Chondrocyte (in vitro differentiated cells): ENCODE results near the gene HPN. TPM values are rescaled to one million over a fixed set of nuclear protein-coding genes. Genes with fewer than 3 reads are reported as not detected.
A peak's percentile ranks its signal among the peaks of the same experiment; 100 is the strongest.
"Not testable (repeated sequence)": the region's sequence is repeated elsewhere in the genome, so short reads cannot be mapped to it uniquely, and the experiment has no call there.

Experiments
- DNase-seq: peaks from one replicate; pipeline ENCODE4 v3.0.0; 2021; ENCODE audit warnings: mixed read lengths, low spot score
- H3K27ac Mint-ChIP-seq: one replicate; pipeline ENCODE4 v1.8.0; 2021; ENCODE audit warnings: mild to moderate bottlenecking, moderate library complexity, mixed read lengths; ENCODE audit not compliant: unreplicated experiment
- H3K27me3 Mint-ChIP-seq: 2 replicates; pipeline ENCODE4 v1.8.0; 2021; ENCODE audit warnings: low read depth, mixed read lengths
- H3K36me3 Mint-ChIP-seq: 2 replicates; pipeline ENCODE4 v1.8.0; 2021; ENCODE audit warnings: low read depth, mixed read lengths
- H3K4me1 Mint-ChIP-seq: 2 replicates; pipeline ENCODE4 v1.8.0; 2021; ENCODE audit warnings: low read depth, mild to moderate bottlenecking, mixed read lengths
- H3K4me3 Mint-ChIP-seq: one replicate; pipeline ENCODE4 v1.8.0; 2021; ENCODE audit warnings: mild to moderate bottlenecking, moderate library complexity, mixed read lengths; ENCODE audit not compliant: unreplicated experiment
- H3K9me3 Mint-ChIP-seq: 2 replicates; pipeline ENCODE4 v1.8.0; 2021; ENCODE audit warnings: low read depth, mixed read lengths
- total RNA-seq: library from RNA; stranded (reverse); gene quantifications from 3 replicates; pipeline ENCODE4 v1.2.1, GENCODE V29; 2021
- TF ChIP-seq, protein P1 (sequence below): fragments of 200-600 bp; sonication (generic); IDR thresholded peaks from 2 replicates; pipeline ENCODE4 v1.5.0; 2021; ENCODE audit warnings: antibody characterized with exemption, mild to moderate bottlenecking, moderate library complexity

Gene HPN
- total RNA-seq, 1 donor from 2014 or later: not detected

GRCh38 chr19:34997071-34997617 is 44.4 kb upstream of the HPN start:
- TF ChIP-seq, protein P1, sequence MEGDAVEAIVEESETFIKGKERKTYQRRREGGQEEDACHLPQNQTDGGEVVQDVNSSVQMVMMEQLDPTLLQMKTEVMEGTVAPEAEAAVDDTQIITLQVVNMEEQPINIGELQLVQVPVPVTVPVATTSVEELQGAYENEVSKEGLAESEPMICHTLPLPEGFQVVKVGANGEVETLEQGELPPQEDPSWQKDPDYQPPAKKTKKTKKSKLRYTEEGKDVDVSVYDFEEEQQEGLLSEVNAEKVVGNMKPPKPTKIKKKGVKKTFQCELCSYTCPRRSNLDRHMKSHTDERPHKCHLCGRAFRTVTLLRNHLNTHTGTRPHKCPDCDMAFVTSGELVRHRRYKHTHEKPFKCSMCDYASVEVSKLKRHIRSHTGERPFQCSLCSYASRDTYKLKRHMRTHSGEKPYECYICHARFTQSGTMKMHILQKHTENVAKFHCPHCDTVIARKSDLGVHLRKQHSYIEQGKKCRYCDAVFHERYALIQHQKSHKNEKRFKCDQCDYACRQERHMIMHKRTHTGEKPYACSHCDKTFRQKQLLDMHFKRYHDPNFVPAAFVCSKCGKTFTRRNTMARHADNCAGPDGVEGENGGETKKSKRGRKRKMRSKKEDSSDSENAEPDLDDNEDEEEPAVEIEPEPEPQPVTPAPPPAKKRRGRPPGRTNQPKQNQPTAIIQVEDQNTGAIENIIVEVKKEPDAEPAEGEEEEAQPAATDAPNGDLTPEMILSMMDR: no peak
- no peaks in the 10 kb centered on the region for H3K36me3 Mint-ChIP-seq
- H3K27me3 Mint-ChIP-seq: no peaks in the 10 kb centered on the region
- no peak for DNase-seq
- peaks cover 35% of the 10 kb centered on the region for H3K4me1 Mint-ChIP-seq
- peak overlapping the region; percentile 81 for H3K27ac Mint-ChIP-seq
- H3K4me3 Mint-ChIP-seq: no peak overlapping the region
- H3K9me3 Mint-ChIP-seq: no peaks in the 10 kb centered on the region

DNA sequence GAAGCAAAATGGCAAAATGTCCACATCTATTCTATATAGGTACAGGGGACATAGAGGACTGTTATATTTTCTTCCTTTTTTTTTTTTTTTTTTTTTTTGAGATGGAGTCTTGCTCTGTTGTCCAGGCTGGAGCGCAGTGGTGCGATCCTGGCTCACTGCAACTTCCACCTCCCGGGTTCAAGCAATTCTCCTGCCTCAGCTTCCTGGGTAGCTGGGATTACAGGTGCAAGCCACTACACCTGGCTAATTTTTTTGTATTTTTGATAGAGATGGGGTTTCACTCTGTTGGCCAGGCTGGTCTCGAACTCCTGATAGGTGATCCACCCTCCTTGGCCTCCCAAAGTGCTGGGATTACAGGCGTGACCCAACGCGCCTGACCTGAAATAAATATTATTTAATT is 43.3 kb upstream of the HPN start:
- not testable (repeated sequence) for H3K4me3 Mint-ChIP-seq, H3K27ac Mint-ChIP-seq, H3K36me3 Mint-ChIP-seq, DNase-seq, H3K27me3 Mint-ChIP-seq, H3K9me3 Mint-ChIP-seq
- H3K4me1 Mint-ChIP-seq: peaks cover 45% of the 10 kb centered on the region

DNA sequence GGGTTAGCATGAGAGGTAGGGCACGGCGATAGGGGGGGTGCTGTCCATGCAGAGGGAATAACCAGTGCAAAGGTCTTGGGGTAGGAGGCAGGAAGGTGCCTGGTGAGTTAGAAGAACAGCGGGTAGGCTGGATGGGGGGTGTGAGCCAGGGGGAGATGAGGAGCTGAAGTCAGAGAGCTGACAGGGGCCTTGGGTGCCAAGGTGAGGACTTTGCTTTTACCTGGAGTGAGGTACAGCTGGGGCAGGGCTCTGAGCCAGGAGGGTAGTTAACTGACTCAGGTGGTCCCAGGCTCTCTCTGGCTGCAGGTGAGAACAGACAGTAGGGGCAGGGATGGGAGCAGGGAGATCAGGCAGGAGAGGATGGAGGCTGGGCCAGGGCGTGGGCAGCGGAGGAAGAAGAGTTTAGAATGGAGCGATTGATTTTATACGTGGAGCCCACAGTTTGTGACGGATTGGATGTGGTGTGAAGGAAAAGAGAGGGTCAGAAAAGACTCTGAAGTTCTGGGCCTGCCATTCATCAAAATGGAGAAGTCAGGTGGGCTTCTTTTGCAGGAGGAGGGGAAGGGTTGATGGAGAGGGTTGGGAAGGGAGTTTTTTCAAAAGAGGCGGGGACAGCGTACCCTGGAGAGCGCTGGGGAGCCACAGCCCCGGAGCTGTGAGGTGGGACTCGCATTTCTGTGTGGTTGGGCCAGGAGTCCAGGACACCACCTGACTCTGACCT is 42.6 kb upstream of the HPN start:
- H3K9me3 Mint-ChIP-seq: no peaks in the 10 kb centered on the region
- TF ChIP-seq, protein P1: no peak
- peak overlapping the region; percentile 74 for H3K4me3 Mint-ChIP-seq
- peak overlapping the region; percentile 94 for H3K27ac Mint-ChIP-seq
- H3K36me3 Mint-ChIP-seq: no peaks in the 10 kb centered on the region
- H3K27me3 Mint-ChIP-seq: no peaks in the 10 kb centered on the region
- no peak for DNase-seq
- peaks cover 51% of the 10 kb centered on the region for H3K4me1 Mint-ChIP-seq

- Mint-ChIP-seq H3K36me3 (no peaks in the 10 kb centered on the region), H3K4me1 (peaks cover 54% of the 10 kb centered on the region)
- TF ChIP-seq, protein P1: no peak
These were observed 41.8 kb upstream of the HPN start, which contains the start of gene GRAMD1A for GRCh38 chr19:34999498-35000337. TSS of gene GRAMD1A (plus strand) at chr19:35000323. CDS start at chr19:35000479, 156 bp downstream.

DNA sequence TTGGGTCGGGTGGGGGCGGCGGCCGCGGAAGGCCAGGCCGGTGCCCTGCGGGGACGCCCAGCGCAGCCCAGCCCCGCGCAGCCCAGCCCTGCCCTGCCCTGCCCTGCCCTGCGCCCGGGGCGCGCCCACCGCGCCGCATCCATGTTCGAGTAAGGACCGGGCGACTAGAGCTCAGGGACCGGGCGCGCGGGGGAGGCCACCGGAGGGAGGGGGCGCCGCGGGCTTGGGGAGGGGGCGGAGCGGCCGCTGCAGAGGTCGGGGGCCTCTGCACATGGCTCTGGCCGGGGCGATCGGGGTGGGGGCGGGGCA is 41.2 kb upstream of the HPN start:
- H3K4me1 Mint-ChIP-seq: peaks cover 53% of the 10 kb centered on the region

More at GRCh38 chr19:34999498-35000337, 41.8 kb upstream of the HPN start, which contains the start of gene GRAMD1A:
- peak within 1 kb of the TSS; percentile 94 for H3K27ac Mint-ChIP-seq
- H3K9me3 Mint-ChIP-seq: no peaks in the 10 kb centered on the region
- H3K27me3 Mint-ChIP-seq: no peaks in the 10 kb centered on the region
- peak within 1 kb of the TSS; percentile 81 for H3K4me3 Mint-ChIP-seq
- DNase-seq: no peak

More for the DNA sequence above, 41.2 kb upstream of the HPN start:
- DNase-seq: no peak
- H3K27me3 Mint-ChIP-seq: no peaks in the 10 kb centered on the region
- no peaks in the 10 kb centered on the region for H3K9me3 Mint-ChIP-seq
- H3K36me3 Mint-ChIP-seq: no peaks in the 10 kb centered on the region
- TF ChIP-seq, protein P1: no peak
- no peak overlapping the region for H3K27ac Mint-ChIP-seq
- peak overlapping the region; percentile 81 for H3K4me3 Mint-ChIP-seq
